Measurements from ENCODE around the gene PACS1. TPM values are rescaled to one million over a fixed set of nuclear protein-coding genes. Genes with fewer than 3 reads are reported as not detected.

The PACS1 gene
- total RNA-seq, 1 donor from 2014 or later, result 30.6 TPM

DNA sequence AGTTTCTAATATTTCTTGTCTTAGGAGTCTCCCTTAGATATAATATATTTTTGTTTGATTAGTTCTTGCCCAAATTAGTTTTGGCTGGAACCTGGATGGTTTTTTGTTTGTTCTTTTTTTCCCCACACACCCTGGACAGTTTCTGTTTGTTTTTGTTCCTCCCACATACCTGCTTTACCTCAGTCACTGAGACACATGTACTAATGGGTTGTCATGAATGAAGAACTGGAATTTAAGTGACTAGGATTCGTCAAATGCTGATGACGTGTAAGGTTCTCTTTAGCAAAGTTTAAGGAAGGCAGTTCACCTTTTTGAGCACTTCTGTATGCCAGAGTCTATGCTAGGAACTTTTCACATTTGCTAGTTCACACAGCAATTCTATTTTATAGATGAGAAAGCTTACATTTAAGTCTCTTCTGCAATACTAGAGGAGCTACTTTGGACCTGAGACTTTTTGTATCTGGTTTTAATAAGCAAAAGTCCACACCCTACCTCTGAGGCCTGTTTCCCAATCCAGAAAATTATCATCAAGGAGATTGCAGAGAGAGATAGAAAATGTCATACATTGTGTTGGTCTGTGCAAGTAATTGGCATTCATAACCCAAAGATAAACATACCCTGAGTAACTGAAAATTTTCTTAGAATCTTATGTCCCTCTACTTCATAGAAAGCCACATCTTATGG is 111.7 kb downstream of the PACS1 start:
- Mint-ChIP-seq H3K27me3 (ENCODE audit: unreplicated experiment) (no peaks in the 10 kb centered on the region), H3K4me3 (ENCODE audit: unreplicated experiment) (no peak overlapping the region), H3K27ac (ENCODE audit: unreplicated experiment) (no peak overlapping the region), H3K36me3 (ENCODE audit: unreplicated experiment) (no peaks in the 10 kb centered on the region), H3K4me1 (ENCODE audit: low read depth, unreplicated experiment) (peaks cover 2% of the 10 kb centered on the region), H3K9me3 (ENCODE audit: unreplicated experiment) (peaks cover 2% of the 10 kb centered on the region)
- no peak for DNase-seq
- TF ChIP-seq, protein P1, sequence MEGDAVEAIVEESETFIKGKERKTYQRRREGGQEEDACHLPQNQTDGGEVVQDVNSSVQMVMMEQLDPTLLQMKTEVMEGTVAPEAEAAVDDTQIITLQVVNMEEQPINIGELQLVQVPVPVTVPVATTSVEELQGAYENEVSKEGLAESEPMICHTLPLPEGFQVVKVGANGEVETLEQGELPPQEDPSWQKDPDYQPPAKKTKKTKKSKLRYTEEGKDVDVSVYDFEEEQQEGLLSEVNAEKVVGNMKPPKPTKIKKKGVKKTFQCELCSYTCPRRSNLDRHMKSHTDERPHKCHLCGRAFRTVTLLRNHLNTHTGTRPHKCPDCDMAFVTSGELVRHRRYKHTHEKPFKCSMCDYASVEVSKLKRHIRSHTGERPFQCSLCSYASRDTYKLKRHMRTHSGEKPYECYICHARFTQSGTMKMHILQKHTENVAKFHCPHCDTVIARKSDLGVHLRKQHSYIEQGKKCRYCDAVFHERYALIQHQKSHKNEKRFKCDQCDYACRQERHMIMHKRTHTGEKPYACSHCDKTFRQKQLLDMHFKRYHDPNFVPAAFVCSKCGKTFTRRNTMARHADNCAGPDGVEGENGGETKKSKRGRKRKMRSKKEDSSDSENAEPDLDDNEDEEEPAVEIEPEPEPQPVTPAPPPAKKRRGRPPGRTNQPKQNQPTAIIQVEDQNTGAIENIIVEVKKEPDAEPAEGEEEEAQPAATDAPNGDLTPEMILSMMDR (IDR thresholded peaks at IDR 0.05; ENCODE audit: partially characterized antibody, unreplicated experiment), result no peak

DNA sequence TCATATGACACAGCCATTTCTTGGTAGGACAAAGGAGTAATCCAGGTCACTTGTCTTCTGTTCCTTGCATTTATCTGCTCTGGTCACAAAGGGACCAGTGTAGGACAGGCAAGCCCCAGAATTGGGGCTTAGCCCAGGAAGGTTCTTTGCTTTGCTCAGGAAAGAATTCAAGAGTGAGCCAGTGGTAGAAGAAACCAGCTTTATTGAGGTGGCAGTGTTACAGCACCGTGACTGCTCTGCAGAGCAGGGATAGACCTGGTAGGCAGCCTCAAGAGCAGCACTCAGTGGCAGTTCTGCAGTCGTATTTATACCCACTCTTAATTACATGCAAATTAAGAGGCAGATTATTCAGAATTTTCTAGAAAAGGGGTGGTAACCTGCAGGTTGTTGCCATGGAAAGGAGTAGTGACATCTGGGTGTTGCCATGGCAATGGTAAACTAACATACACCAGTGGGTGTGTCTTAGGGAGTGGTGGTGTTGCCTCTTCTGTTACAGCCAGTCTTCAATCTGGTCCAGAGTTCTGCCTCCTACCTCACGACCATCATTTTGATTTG is 113.5 kb downstream of the PACS1 start:
- H3K27ac Mint-ChIP-seq (ENCODE audit: unreplicated experiment), result no peak overlapping the region
- TF ChIP-seq, protein P1 (IDR thresholded peaks at IDR 0.05; ENCODE audit: partially characterized antibody, unreplicated experiment), result no peak
- no peaks in the 10 kb centered on the region for H3K27me3 Mint-ChIP-seq (ENCODE audit: unreplicated experiment)
- no peak for DNase-seq
- peaks cover 2% of the 10 kb centered on the region for H3K4me1 Mint-ChIP-seq (ENCODE audit: low read depth, unreplicated experiment)
- no peak overlapping the region for H3K4me3 Mint-ChIP-seq (ENCODE audit: unreplicated experiment)
- H3K36me3 Mint-ChIP-seq (ENCODE audit: unreplicated experiment), result peaks cover 6% of the 10 kb centered on the region
- H3K9me3 Mint-ChIP-seq (ENCODE audit: unreplicated experiment), result peaks cover 3% of the 10 kb centered on the region

DNA sequence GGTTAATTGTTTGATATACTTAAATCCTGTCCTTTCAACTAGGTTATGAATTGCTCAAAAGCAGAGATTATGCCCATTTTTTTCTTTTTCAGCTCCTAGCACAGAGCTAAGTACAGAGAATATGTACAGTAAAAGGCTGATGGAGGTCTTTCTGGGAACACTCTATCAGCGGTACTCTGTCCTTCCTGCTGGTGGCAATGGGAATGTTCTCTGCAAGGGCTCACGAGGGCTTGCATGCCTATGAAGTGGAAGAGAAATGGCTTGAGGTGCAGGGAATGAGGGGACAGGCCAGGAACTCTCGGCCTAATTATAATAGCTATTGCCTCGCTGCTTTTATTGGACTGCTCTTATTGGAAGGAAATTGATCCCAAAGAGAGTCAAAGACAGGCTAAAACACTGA is 114.7 kb downstream of the PACS1 start:
- peaks cover 6% of the 10 kb centered on the region for H3K36me3 Mint-ChIP-seq (ENCODE audit: unreplicated experiment)
- peaks cover 3% of the 10 kb centered on the region for H3K9me3 Mint-ChIP-seq (ENCODE audit: unreplicated experiment)

DNA sequence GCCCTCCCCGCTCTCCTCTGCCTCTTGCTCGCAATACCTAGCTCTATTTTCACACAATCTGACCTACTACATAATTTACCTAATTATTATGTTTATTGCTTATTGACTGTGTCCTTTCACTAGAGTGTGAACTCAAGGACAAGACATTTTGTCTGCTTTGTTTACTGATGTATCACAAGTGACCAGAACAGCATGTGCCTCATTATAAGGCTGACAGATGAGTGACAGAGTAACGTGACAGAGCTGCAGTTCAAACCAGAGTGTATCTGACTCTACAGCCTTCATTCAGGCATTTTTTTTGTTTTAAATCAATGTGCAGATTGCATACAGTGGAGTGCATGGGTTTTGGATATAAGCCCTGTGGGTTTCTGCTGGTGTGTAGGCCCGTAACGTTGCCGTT is 116.4 kb downstream of the PACS1 start:
- TF ChIP-seq, protein P1 (IDR thresholded peaks at IDR 0.05; ENCODE audit: partially characterized antibody, unreplicated experiment), result no peak
- peaks cover 5% of the 10 kb centered on the region for H3K9me3 Mint-ChIP-seq (ENCODE audit: unreplicated experiment)
- peaks cover 6% of the 10 kb centered on the region for H3K4me1 Mint-ChIP-seq (ENCODE audit: low read depth, unreplicated experiment)
- H3K4me3 Mint-ChIP-seq (ENCODE audit: unreplicated experiment), result peak overlapping the region; percentile 46
- no peak for DNase-seq
- H3K27ac Mint-ChIP-seq (ENCODE audit: unreplicated experiment), result no peak overlapping the region
- peaks cover 2% of the 10 kb centered on the region for H3K27me3 Mint-ChIP-seq (ENCODE audit: unreplicated experiment)
- peaks cover 6% of the 10 kb centered on the region for H3K36me3 Mint-ChIP-seq (ENCODE audit: unreplicated experiment)

More for the DNA sequence above, 114.7 kb downstream of the PACS1 start:
- peaks cover 2% of the 10 kb centered on the region for H3K4me1 Mint-ChIP-seq (ENCODE audit: low read depth, unreplicated experiment)
- no peaks in the 10 kb centered on the region for H3K27me3 Mint-ChIP-seq (ENCODE audit: unreplicated experiment)
- H3K27ac Mint-ChIP-seq (ENCODE audit: unreplicated experiment), result no peak overlapping the region
- no peak for DNase-seq
- TF ChIP-seq, protein P1 (IDR thresholded peaks at IDR 0.05; ENCODE audit: partially characterized antibody, unreplicated experiment), result no peak
- H3K4me3 Mint-ChIP-seq (ENCODE audit: unreplicated experiment), result no peak overlapping the region

DNA sequence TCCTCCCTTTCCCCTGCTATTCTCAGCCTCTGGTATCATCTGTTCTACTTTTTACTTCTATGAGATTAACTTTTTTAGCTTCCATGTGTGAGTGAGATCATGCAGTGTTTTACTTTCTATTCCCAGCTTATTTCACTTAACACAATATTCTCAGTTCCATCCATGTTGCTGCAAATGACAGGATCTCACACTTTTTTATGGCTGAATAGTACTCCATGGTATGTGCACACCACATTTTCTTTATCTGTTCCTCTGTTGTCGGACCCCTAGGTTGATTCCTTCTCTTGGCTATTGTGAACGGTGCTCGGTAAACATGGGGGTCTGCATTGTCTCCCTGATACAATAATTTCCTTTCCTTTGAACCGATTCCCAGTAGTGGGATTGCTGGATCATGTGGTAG is 117.4 kb downstream of the PACS1 start:
- Mint-ChIP-seq H3K27me3 (ENCODE audit: unreplicated experiment) (peaks cover 2% of the 10 kb centered on the region), H3K27ac (ENCODE audit: unreplicated experiment) (no peak overlapping the region), H3K9me3 (ENCODE audit: unreplicated experiment) (peaks cover 5% of the 10 kb centered on the region), H3K4me3 (ENCODE audit: unreplicated experiment) (no peak overlapping the region), H3K36me3 (ENCODE audit: unreplicated experiment) (peaks cover 6% of the 10 kb centered on the region), H3K4me1 (ENCODE audit: low read depth, unreplicated experiment) (peaks cover 11% of the 10 kb centered on the region)
- TF ChIP-seq, protein P1 (IDR thresholded peaks at IDR 0.05; ENCODE audit: partially characterized antibody, unreplicated experiment), result no peak
- no peak for DNase-seq

Measured in glutamatergic neuron (in vitro differentiated cells).